Activated B cell treated with CpG ODN at 0.5 μM for 24 hours (primary cell): ENCODE results near the gene BPIFB1. TPM values are rescaled to one million over a fixed set of nuclear protein-coding genes. Genes with fewer than 3 reads are reported as not detected.

ENCODE experiments used
- ATAC-seq: fragments of 200-7000 bp; cut with Tn5 transposase; one replicate; pipeline ENCODE4 v1.10.0; 2021; ENCODE audit warnings: low read depth, mild to moderate bottlenecking, moderate library complexity
- CTCF ChIA-PET: fragments of 350-600 bp; sonication (Branson Sonifier 250); formaldehyde crosslinking; loops from one replicate; lab custom pipeline; 2021; ENCODE audit warnings: antibody characterized with exemption; lab: Charles Lee
- POLR2A ChIA-PET: fragments of 350-600 bp; sonication (Branson Sonifier 250); formaldehyde crosslinking; loops from one replicate; lab custom pipeline; 2021; ENCODE audit warnings: antibody characterized with exemption; lab: Charles Lee
- DNase-seq: peaks from one replicate; pipeline ENCODE4 v3.0.0; 2022
- H3K27ac Mint-ChIP-seq: one replicate; pipeline ENCODE4 v1.8.0; 2020; ENCODE audit warnings: mixed read lengths
- H3K27me3 Mint-ChIP-seq: one replicate; pipeline ENCODE4 v1.8.0; 2021; ENCODE audit warnings: mixed read lengths
- H3K36me3 Mint-ChIP-seq: one replicate; pipeline ENCODE4 v1.8.0; 2021; ENCODE audit warnings: low read depth, mixed read lengths
- H3K4me1 Mint-ChIP-seq: one replicate; pipeline ENCODE4 v1.8.0; 2021; ENCODE audit warnings: mixed read lengths
- H3K4me3 Mint-ChIP-seq: one replicate; pipeline ENCODE4 v1.8.0; 2020; ENCODE audit warnings: mild to moderate bottlenecking, mixed read lengths
- H3K9me3 Mint-ChIP-seq: one replicate; pipeline ENCODE4 v1.8.0; 2020; ENCODE audit warnings: mixed read lengths
- intact Hi-C: fragments of 100-400 bp; cut with micrococcal nuclease; formaldehyde crosslinking; loops from one replicate; pipeline ENCODE4 v1.15.1; 2024
- total RNA-seq: library from RNA; stranded (reverse); gene quantifications from 2 replicates; pipeline ENCODE4 v1.2.3, GENCODE V29; 2022
- TF ChIP-seq, protein P1 (sequence below): fragments of 200-600 bp; IDR thresholded peaks from one replicate; pipeline ENCODE4 v1.8.0; 2022; ENCODE audit warnings: antibody characterized with exemption, mild to moderate bottlenecking

The BPIFB1 gene
- total RNA-seq, 1 donor from 2014 or later: not detected

DNA sequence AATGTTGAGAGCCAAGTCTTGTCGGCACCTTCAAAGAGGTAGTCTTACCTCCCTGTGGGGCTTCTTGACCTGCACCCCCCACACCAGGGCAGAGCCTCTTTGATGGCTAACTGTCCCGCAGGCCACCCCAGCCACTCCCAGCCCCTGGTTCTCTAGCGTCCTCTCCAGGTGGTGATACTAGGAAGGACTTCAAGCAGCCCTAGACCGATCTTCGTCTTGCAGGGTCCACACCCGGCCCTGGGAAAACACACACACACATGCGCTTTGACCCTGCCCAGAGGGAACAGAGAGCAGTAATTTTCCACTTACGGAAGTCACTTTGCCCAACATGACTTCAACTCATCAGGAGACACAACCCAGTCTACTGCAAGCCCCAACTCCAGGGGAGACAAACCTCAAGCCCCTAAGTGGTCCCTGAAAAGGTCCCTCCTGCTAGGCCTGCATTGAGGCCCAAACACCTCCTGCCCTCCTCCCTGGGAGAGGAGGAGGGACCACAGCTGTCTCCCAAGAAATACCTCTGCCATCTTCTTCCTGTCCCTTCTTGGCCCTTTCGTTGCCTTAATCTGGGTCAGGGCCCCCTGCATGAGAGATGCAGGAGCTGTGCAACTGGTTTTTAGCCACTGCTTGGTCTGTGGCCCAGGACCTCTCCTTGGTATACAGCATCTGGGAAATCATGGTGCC, 2.9 kb upstream of the BPIFB1 start:
- H3K27me3 Mint-ChIP-seq: peaks cover 36% of the 10 kb centered on the region
- DNase-seq: no peak
- H3K36me3 Mint-ChIP-seq: no peaks in the 10 kb centered on the region
- H3K4me3 Mint-ChIP-seq: no peak overlapping the region
- ChIA-PET CTCF (no interaction called here), POLR2A (no interaction called here)
- H3K9me3 Mint-ChIP-seq: no peaks in the 10 kb centered on the region
- TF ChIP-seq, protein P1, sequence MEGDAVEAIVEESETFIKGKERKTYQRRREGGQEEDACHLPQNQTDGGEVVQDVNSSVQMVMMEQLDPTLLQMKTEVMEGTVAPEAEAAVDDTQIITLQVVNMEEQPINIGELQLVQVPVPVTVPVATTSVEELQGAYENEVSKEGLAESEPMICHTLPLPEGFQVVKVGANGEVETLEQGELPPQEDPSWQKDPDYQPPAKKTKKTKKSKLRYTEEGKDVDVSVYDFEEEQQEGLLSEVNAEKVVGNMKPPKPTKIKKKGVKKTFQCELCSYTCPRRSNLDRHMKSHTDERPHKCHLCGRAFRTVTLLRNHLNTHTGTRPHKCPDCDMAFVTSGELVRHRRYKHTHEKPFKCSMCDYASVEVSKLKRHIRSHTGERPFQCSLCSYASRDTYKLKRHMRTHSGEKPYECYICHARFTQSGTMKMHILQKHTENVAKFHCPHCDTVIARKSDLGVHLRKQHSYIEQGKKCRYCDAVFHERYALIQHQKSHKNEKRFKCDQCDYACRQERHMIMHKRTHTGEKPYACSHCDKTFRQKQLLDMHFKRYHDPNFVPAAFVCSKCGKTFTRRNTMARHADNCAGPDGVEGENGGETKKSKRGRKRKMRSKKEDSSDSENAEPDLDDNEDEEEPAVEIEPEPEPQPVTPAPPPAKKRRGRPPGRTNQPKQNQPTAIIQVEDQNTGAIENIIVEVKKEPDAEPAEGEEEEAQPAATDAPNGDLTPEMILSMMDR: no peak
- no peak for ATAC-seq
- H3K4me1 Mint-ChIP-seq: no peaks in the 10 kb centered on the region
- H3K27ac Mint-ChIP-seq: no peak overlapping the region
- intact Hi-C loops: no loop called here

DNA sequence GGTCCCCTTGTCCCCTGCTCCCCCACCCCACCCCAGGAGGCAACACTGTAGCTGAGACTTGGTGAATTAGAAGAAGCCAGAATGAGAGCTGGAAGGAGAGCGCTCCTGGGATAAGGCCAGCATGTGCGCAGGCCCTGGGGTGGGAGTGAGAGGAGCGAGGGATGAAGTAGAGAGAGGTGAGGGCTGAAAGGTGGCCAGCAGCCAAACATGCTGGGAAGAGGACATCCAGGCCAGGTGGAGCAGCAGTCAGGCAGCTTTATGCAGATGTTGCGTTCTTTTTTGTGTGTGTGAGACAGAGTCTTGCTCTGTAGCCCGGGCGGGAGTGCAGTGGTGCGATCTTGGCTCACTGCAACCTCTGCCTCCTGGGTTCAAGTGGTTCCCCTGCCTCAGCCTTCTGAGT, 2.2 kb upstream of the BPIFB1 start:
- DNase-seq: no peak
- intact Hi-C loops: no loop called here
- ChIA-PET CTCF (no interaction called here), POLR2A (no interaction called here)
- H3K36me3 Mint-ChIP-seq: no peaks in the 10 kb centered on the region
- no peak overlapping the region for H3K4me3 Mint-ChIP-seq
- H3K27me3 Mint-ChIP-seq: peaks cover 33% of the 10 kb centered on the region
- no peaks in the 10 kb centered on the region for H3K9me3 Mint-ChIP-seq
- no peak for ATAC-seq
- no peak overlapping the region for H3K27ac Mint-ChIP-seq
- TF ChIP-seq, protein P1: no peak
- no peaks in the 10 kb centered on the region for H3K4me1 Mint-ChIP-seq

DNA sequence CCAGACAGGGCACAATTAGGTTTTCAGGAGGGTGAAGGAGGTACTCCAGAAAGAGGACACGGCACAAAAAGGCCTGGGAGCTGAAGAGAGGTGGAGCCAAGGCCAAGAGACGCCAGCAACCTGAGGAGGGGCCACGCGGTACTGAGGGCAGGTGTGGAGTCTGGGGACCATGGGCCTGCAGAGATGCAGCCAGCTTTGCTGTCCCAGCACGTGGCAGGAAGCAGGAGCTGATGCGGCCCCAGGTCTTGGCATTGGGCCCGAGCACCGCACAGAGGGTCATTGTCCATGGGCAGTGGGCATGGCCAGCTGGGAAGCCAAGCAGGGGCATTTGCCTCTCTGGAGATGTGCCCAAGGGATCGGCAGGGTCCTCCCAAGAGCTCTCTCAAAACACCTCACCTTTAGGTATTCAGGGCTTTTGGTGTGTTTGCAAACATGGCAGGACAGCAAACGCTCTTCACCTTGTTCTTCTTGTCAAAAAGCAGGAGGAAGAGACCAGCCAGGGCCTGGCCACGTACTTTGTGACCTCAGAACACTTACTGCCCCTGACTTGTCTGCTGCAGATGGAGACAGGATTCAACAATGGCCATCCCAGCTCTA, 1.4 kb upstream of the BPIFB1 start:
- CTCF ChIA-PET: no interaction called here
- intact Hi-C loops: no loop called here
- ATAC-seq: no peak

DNA sequence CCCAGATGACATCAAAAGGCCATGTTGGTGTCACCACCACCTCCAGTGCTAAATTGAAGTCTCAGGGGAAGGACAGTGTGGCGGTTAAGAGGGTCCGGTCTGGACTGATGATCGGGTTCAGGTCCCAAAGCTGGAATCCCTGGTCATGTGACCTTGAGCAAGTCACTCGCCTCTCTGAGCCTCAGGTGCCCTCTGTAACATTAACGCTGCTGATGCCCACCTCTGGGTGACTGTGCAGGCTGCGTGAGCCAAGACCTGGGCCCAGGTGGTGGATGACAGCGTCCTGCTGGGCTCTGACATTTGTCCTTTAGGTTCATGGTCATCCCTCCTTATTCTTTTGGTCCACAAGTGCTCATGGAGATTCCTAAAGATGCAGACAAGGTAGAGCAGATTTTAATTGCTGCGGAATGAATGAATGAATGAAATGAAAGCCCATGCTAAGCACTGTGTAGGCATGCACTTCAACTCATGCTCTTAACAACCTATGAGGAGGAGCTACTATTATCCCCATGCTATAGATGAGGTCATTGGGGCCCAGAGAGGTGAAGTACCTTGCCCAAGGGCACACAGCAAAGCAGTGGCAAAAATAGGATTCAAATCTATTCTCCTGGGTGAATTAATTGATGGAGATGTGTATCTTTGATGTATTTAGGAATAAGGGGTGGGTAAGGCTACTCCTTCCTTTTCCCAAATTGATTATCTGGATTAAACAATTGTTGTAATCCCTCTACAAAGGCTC, 649 bp upstream of the BPIFB1 start:
- H3K27ac Mint-ChIP-seq: no peak overlapping the region
- peaks cover 38% of the 10 kb centered on the region for H3K27me3 Mint-ChIP-seq
- no peak for DNase-seq
- ChIA-PET CTCF (no interaction called here), POLR2A (no interaction called here)
- H3K4me3 Mint-ChIP-seq: no peak overlapping the region
- intact Hi-C loops: no loop called here
- ATAC-seq: no peak
- no peaks in the 10 kb centered on the region for H3K9me3 Mint-ChIP-seq
- TF ChIP-seq, protein P1: no peak
- H3K4me1 Mint-ChIP-seq: no peaks in the 10 kb centered on the region
- H3K36me3 Mint-ChIP-seq: no peaks in the 10 kb centered on the region

More for the DNA sequence above, 1.4 kb upstream of the BPIFB1 start:
- Mint-ChIP-seq H3K4me3 (no peak overlapping the region), H3K27ac (no peak overlapping the region), H3K36me3 (no peaks in the 10 kb centered on the region), H3K9me3 (no peaks in the 10 kb centered on the region), H3K27me3 (peaks cover 34% of the 10 kb centered on the region), H3K4me1 (no peaks in the 10 kb centered on the region)
- DNase-seq: no peak
- POLR2A ChIA-PET: no interaction called here
- TF ChIP-seq, protein P1: no peak

DNA sequence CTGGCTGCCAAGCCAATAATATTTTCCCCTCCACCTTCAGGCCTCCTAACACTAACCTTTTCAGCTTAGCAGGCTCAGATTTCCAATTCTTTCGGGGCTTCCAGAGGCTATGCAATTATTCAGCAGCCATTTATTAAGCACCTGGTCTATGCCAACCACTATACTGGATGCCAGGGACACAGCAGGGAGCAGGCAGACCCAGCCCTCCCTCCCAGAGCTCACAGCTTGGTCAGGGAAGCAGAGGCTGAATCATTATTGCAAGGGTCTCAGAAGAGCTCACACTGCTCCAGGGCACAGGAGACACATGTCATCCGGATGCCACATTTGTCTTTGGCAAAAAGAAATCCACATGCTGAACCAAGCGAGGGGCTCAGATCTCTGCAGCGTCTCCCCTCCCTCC, 1.3 kb downstream of the BPIFB1 start:
- H3K4me3 Mint-ChIP-seq: no peak overlapping the region
- no peaks in the 10 kb centered on the region for H3K36me3 Mint-ChIP-seq
- ChIA-PET POLR2A (no interaction called here), CTCF (interaction anchor here (1.3 kb wide), 1 partner anchor 16 kb away, joined by 3 read pairs; no protein-coding TSS in a partner anchor)
- H3K9me3 Mint-ChIP-seq: no peaks in the 10 kb centered on the region
- H3K27me3 Mint-ChIP-seq: peaks cover 26% of the 10 kb centered on the region
- no peak overlapping the region for H3K27ac Mint-ChIP-seq
- TF ChIP-seq, protein P1: no peak
- intact Hi-C loops: no loop called here
- H3K4me1 Mint-ChIP-seq: no peaks in the 10 kb centered on the region
- DNase-seq (no peak), ATAC-seq (no peak)
